Medulla oblongata (tissue), 1 donor: ENCODE results near the gene TWF1.
"Not testable (repeated sequence)": the region's sequence is repeated elsewhere in the genome, so short reads cannot be mapped to it uniquely, and the experiment has no call there.

Experiments used
- DNase-seq: peaks from one replicate; pipeline ENCODE4 v3.0.0-alpha.2; 2015; ENCODE audit errors: extremely low spot score

TWF1 gene

DNA sequence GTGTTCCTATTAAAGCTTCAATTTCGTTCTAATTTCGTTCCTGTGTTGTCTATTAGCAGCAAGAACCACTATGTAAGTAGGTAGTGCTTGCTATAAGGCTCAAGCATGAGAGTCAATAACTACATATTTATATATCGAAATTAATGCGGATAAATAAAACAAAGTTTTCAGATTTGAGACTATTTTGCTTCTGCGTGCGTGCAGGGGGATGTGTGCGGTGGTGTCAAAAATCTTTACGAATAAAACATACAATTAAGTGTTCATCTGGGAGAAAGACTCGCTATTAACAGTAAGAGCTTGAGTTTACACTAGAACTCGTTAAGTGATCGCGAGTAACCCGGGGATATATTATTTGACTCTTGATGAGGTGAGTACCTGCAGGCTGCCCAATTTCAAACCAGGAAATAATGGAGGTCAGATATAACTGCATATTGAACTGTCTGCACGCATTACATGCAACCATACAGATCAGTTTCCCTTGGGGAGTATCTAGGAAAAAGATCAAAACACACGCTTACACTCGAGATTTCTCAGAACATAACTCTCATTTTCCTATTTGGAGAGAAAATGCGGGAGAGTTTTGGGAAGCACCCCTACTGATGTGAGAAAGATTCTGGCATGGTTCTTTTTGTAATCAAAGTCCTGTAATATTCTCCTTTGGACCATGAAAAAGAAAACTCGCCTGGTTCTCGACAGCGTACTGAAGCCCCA lies 813 bp downstream of the TWF1 start:
- peak; percentile 59 for DNase-seq

DNA sequence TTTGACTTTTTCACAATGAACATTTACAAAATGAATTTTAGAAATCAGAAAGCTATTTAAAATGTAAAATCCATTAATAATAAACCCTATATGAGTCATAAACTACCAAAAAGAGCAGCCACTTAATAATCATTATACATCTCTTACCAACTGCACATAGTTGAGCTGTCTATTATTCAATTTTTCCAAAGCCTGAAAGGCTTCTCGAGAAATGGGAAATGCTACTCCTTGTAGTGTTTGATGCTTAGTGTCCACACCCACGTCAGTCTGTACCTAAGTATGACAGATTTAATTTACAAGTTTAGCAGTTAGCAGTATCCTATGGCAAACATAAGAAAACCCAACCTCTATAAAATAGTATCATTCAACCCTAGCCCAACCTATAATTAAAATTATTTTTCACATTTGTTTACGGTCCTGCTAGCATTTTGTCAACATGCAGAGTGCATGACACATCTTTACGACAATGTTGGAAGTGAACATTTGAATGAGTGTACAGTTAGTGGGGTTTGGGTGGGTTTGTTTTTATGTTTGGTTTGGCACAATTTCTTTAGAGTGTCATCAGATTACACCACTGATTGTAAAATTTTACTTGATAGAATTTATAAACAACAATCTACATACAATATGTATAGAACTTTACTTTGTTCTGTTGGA lies 8.4 kb downstream of the TWF1 start:
- no peak for DNase-seq

GRCh38 chr12:43795716-43796280 lies 10.3 kb downstream of the TWF1 start:
- no peak for DNase-seq

DNA sequence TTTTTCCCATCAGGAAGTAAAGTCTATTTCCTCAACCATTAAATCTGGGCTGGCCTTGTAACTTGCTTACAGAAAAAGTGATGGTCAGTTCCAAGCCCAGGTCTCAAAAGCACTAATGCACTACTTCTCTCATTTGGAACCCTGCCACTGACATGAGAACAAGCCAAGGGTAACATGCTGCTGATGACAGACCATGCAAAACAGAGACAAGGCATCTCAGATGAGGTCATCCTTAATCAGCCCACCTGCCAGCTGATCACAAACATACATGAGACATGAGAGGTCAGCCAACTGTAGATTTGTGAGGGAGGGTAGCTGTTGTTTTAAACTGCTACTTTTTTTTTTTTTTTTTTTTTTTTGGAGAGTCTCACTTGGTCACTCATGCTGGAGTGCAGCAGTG lies 16.2 kb downstream of the TWF1 start:
- peak; percentile 10 for DNase-seq

DNA sequence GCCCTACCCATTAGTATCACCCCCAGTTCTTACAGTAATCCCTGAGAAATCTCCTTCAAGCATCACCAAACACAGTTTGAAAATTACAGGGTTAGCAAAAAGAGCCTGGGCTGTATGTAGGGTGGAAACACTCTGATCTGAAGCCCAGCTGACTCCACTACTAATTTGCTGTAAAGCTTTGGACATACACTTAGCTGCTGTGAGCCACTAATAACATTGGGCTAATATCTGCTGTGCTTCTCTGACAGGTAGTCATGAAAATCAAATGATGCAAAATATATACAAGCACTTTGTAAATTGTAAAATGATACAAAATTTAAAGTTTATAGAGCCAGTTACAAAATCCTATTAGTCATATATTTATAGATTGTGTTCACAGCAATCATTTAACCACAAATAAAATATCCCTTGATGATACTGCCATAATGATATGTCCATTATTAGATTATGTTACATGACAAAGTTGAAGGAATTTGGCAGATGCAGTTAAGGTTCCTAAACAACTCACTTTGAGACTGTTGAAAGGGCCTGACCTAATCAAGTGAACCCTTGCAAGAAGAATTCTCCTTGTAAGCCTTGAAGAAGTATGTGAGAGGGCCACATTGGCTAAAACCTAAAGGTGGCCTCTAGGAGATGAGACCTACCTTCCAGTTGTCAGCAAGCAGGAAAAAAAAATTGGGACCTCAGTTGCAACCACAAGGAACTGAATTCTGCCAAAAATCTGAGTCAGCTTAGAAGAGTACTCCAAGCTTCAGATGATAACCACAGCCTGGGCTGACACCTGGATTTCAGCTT lies 19.0 kb downstream of the TWF1 start:
- no peak for DNase-seq

GRCh38 chr12:43776498-43776897 lies 29.6 kb downstream of the TWF1 start:
- DNase-seq, result no peak

GRCh38 chr12:43766291-43766690 lies 39.8 kb downstream of the TWF1 start:
- DNase-seq, result no peak

GRCh38 chr12:43764528-43764927 lies 41.6 kb downstream of the TWF1 start:
- no peak for DNase-seq

DNA sequence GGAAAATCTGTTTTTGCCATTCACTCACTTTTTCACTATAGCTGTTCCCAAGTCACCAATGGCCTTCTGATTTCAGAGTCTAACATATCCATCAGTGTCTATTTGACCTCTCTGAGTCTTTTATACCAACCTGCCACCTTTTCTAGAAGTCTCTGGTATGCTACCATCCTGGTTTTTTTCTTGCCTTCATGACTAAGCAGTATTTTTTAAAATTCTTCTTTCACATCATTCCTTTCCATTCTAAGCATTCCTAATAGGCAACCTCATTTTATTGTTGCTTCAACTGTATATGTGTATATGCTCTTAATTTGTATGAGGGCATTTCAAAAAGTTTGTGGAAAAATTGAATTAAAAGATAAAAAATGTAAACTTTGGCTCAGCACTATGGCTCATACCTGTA lies 42.3 kb downstream of the TWF1 start:
- no peak for DNase-seq

DNA sequence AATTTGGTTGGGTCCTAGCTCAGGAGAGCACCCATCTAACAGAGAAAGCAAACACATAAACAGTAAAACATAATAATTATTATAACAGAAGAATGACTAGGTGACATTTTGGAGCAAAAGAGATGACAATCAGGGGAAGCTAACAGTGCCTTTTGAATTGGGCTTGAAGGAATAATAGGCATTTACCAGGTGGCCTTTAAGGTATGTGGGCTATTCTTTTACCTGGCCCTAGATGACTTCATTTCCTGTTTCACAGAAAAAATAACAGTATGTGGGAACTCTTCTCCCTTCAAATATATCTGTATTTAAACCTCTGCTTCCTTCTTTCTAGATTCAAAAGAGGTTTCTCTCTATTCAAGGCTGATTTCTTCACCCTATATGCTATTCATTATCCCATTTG lies 43.5 kb downstream of the TWF1 start:
- DNase-seq, result no peak

DNA sequence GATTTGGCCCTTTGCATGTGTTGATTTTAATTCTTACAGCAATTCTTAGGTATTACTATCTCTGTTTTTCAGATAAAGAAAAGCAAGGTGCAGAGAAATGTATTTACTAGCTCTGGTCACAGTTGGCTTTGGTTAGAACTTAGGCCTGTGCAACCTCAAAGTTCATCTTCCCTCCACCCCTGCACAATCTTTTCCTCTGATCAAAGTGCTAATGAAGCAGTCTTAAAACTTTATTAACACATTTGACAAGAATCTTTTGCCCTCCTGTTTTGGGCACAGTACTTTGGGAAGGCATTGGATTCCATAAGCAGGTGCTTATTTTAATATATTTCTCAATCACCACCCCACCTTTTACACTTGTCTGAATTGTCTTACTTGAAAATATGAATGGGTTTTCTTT lies 44.6 kb downstream of the TWF1 start:
- DNase-seq, result no peak

DNA sequence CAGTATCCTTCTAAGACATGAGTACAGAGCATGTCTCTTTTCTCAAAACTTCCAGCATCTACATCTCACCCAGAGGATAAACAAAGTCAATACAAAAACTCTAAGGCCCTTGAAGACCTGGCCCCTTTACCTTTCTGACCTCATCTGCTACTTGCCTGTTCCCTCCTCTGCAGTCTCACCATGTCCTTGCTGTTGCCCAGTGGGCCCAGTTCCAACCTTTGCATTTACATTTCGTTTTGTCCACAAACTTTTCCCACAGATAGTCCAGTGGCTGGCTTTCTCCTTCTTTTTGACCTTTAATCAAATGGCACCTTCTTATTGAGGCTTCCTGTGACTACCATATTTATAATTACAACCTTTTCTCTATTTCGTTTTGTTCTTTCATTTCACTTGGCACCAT lies 45.7 kb downstream of the TWF1 start:
- no peak for DNase-seq

- peak; percentile 98 for DNase-seq
Observed at GRCh38 chr12:43758728-43759563, 47.2 kb downstream of the TWF1 start, which contains the start of the genes IRAK4 and PUS7L. Gene IRAK4 (plus strand): TSS chr12:43758951. CDS start chr12:43768112, 9,161 bp downstream. Gene PUS7L (minus strand): TSS chr12:43758790. CDS start chr12:43755245, 3,545 bp downstream.

DNA sequence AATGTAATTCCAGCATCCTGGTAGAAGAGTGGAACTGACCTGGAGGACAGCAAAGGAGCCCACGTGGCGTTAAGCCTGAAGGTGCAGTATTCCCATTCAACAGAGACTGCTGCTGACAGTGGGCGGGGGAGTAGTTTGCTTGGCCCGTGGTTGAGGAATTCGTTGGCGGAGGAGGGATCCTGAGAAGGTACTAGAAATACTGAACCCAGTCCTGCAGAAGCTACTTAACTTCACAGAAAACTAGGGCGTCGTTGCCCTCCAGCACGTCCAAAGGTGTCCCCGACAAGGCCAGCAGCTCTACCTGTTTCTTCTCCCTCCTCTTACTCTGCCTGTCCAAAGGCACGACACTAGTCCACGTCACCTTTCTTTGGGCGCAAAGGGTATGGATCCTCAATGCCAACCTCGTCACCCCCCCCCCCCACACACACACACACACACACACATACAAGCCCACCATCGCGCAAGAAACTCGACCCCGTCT lies 47.8 kb downstream of the TWF1 start:
- DNase-seq, result no peak

DNA sequence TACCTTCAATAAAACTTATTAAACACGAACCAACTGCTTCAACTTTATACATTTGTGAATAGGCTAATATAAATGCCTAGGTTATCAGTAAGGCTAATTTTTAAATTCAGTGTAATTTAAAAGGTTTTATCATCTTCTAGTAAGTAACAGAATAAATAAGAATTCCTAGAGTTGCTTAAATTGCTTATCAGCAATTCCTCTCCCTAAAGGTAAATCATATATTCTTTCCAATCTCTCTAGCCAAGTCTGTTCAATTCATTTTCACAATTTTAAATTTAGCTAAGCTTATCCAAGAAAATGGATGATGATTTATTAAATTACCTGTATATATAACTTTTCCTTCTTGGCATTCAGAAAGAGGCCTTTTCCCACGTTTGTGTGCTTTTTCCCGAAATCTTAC lies 52.1 kb downstream of the TWF1 start:
- no peak for DNase-seq

- DNase-seq, result not testable (repeated sequence)
Observed at GRCh38 chr12:43751360-43751759, 54.8 kb downstream of the TWF1 start.

DNA sequence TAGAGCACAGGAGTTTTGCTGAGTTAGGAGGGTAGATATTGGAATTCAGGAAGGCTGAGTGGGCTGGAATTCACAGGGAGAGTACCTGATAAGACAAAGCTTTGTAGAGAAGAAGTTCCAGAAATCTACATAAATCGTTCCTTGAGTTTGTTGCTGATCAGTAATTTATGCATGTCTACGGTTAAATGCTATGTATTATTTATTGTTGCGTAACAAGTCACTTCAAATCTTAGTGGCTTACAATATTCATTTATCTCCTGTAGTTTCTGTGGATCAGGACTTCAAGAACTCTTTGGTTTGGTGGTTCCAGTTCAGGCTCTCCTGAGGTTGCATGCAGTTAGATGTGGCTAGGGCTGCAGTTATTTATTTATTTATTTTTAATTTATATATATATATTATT lies 55.3 kb downstream of the TWF1 start:
- DNase-seq, result no peak

- DNase-seq, result no peak
Observed at GRCh38 chr12:43749016-43749415, 57.1 kb downstream of the TWF1 start.

DNA sequence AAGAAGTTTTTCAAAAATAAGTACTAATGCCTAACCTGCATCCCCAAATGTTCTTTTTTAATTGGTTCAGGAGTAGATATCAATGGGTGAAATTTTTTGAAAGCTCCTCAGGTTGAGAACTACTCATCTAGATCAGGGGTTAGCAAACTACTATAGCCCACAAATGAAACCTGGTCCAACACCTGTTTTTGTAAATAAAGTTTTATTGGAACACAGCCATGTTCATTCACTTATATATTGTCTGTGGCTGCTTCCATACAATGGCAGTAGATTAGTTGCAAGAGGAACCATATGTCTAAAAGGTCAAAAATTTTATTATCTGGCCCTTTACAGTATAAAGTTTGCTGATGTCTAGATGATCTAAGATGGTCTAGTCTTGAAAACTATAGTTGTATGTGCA lies 61.3 kb downstream of the TWF1 start:
- no peak for DNase-seq
